ENCODE results near the gene MBTPS1.

DNA sequence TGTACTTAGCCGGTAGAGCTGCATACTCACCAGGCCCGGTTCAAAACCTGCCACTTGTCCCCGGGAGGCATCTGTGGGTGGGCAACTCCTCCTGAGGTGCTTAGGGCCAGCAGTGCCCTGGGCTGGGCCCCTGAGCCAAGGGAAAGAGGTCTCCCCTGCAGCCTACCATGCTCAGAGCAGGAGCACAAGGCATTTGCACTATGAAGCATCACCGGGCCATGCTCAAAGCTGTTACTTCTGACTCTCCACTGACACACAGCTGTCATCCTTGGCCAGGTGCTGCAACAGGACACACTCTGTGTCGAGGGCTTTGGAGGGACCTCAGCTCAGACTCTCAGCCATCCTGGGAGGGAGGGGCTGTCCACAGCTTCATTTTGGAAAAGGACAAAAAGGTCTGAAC lies 111.4 kb downstream of the MBTPS1 start:
- TF ChIP-seq POLR2AphosphoS5 (IDR thresholded peaks at IDR 0.05; ENCODE audit: low read depth) (no peak), ZNF114 (CRISPR knock-in tag; IDR thresholded peaks at IDR 0.05) (no peak), CTCF (conservative IDR thresholded peaks at IDR 0.05; ENCODE audit: low read depth in 2 of 2) (no peak), EZH2 (IDR thresholded peaks at IDR 0.05; ENCODE audit: low read depth, unreplicated experiment) (no peak), NANOG (IDR thresholded peaks at IDR 0.05; ENCODE audit: borderline replicate concordance) (no peak), CREB1 (CRISPR knock-in tag; IDR thresholded peaks at IDR 0.05; ENCODE audit: low read depth) (no peak), REST (IDR thresholded peaks at IDR 0.05; ENCODE audit: unreplicated experiment) (no peak), JUNB (IDR thresholded peaks at IDR 0.05; ENCODE audit: unreplicated experiment) (no peak), ETS1 (IDR thresholded peaks at IDR 0.05) (no peak)

Data from GM23338 (cell line).